ENCODE measurements around the gene CYCS.
"Not testable (repeated sequence)": the region's sequence is repeated elsewhere in the genome, so short reads cannot be mapped to it uniquely, and the experiment has no call there.

Gene CYCS

GRCh38 chr7:25117226-25118047 lies 7.6 kb downstream of the CYCS start:
- no peak for DNase-seq

GRCh38 chr7:25116621-25117020 lies 8.4 kb downstream of the CYCS start:
- DNase-seq: no peak

- DNase-seq: not testable (repeated sequence)
Observed at GRCh38 chr7:25110514-25110913, 14.5 kb downstream of the CYCS start.

GRCh38 chr7:25109276-25109675 lies 15.8 kb downstream of the CYCS start:
- no peak for DNase-seq

GRCh38 chr7:25105911-25106310 lies 19.1 kb downstream of the CYCS start:
- DNase-seq: no peak

GRCh38 chr7:25103773-25104172 lies 21.3 kb downstream of the CYCS start:
- no peak for DNase-seq

GRCh38 chr7:25101817-25102216 lies 23.2 kb downstream of the CYCS start:
- no peak for DNase-seq

GRCh38 chr7:25098096-25099046 lies 26.7 kb downstream of the CYCS start:
- peak; percentile 29 to 46 for DNase-seq

GRCh38 chr7:25095516-25096345 lies 29.3 kb downstream of the CYCS start:
- no peak for DNase-seq

- DNase-seq: peak; percentile 40 to 42
Observed at GRCh38 chr7:25093268-25093826, 31.7 kb downstream of the CYCS start.

GRCh38 chr7:25091779-25092178 lies 33.3 kb downstream of the CYCS start:
- no peak for DNase-seq

GRCh38 chr7:25091176-25091575 lies 33.9 kb downstream of the CYCS start:
- no peak for DNase-seq

GRCh38 chr7:25090374-25090773 lies 34.7 kb downstream of the CYCS start:
- DNase-seq: no peak

- no peak for DNase-seq
Observed at GRCh38 chr7:25087855-25088254, 37.2 kb downstream of the CYCS start.

GRCh38 chr7:25084821-25085220 lies 40.2 kb downstream of the CYCS start:
- DNase-seq: no peak

GRCh38 chr7:25083201-25083600 lies 41.9 kb downstream of the CYCS start:
- no peak for DNase-seq

- DNase-seq: not testable (repeated sequence)
Observed at GRCh38 chr7:25082041-25082440, 43.0 kb downstream of the CYCS start.

- no peak for DNase-seq
Observed at GRCh38 chr7:25077096-25077495, 48.0 kb downstream of the CYCS start.

- no peak for DNase-seq
Observed at GRCh38 chr7:25075459-25075858, 49.6 kb downstream of the CYCS start.

GRCh38 chr7:25073451-25073850 lies 51.6 kb downstream of the CYCS start:
- no peak for DNase-seq

Data from NCI-H1930 (cell line).